ENCODE measurements around the gene KCMF1. TPM values are rescaled to one million over a fixed set of nuclear protein-coding genes. Genes with fewer than 3 reads are reported as not detected.
A peak's percentile ranks its signal among the peaks of the same experiment; 100 is the strongest.

KCMF1 gene
- total and polyA plus RNA-seq, 9 of the 15 experiments (the other 6 are each of a cell fraction or from before 2014, with no cell fraction given): 6.8 to 88.2 (median 46.5) TPM

DNA sequence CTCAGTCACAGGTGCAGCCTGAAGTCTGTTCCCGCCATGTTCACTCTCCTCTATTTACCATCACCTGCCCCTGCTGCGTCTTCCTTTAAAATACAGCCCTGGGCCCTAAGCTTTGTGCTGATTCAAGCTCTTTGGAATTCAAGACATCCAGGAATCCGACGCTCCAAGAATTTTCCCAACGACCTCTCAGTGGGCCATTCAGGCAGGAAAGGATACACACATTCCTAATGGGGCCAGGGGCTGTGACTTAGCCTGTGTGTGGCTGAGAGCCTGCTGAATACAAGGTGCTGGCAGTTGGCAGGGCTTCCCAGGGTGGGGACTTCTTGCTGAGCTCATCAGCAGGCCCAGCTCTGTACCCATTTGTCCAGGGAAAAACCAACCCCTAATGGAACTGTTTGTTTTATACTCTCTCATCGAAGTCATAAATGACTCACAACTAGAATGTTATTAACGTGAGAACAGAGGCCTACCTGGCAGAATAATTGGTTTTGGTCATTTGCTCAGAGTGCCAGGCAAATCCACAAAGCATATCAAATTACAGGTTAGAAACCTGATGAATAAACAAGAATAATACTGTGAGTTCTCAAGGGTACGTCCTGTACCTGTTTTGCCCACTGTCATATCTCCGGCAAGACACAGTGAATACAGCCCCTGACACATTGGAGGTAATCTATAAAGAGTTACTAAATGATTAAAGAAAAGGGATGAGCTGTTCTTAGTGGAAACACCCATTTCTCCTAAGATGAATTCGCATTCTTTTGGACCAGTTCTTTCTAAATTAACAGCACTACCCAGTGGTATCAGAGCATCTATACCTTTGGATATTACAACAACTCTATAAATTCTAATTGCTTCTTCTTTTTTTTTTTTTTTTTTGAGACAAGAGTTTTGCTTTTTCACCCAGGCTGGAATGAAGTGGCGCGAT, 12.6 kb upstream of the KCMF1 start:
- H3K36me3 ChIP-seq (ENCODE audit: control insufficient read depth, insufficient read depth, low read length): peaks cover 8% of the 10 kb centered on the region; the same call in 2 of the 3 replicates
- in situ Hi-C loops (cut with MboI): no loop called here
- H3K4me3 ChIP-seq: no peak overlapping the region
- no peaks in the 10 kb centered on the region for H3K9me1 ChIP-seq (ENCODE audit: control insufficient read depth, insufficient read depth, low read length)
- DNase-seq (ENCODE audit: extremely low read depth in 1 of 4, low spot score in 3 of 4) (no peak), ATAC-seq (no peak), FAIRE-seq (peak; percentile 49)
- intact Hi-C loops (cut with micrococcal nuclease): no loop called here
- H3K27me3 ChIP-seq (ENCODE audit: control insufficient read depth in 2 of 2, insufficient read depth in 2 of 2, low read length in 2 of 2): no peaks in the 10 kb centered on the region
- no peak overlapping the region for H3K9ac ChIP-seq (ENCODE audit: insufficient read depth in 1 of 2, low read depth in 2 of 2, low read length in 2 of 2)
- CTCF ChIA-PET (ENCODE audit: low intra/inter-chr PET ratio): interaction anchor here (1.0 kb wide), 1 partner anchor 13 kb away, joined by 3 read pairs; no protein-coding TSS in a partner anchor
- no peaks in the 10 kb centered on the region for H4K20me1 ChIP-seq (replicated peaks; ENCODE audit: control insufficient read depth, insufficient read depth, low read length)
- no peak overlapping the region for H3K4me2 ChIP-seq (ENCODE audit: insufficient read depth, low read length)
- H3K9me3 ChIP-seq (replicated peaks; ENCODE audit: control insufficient read depth, insufficient read depth, low read depth, low read length): no peaks in the 10 kb centered on the region
- no peaks in the 10 kb centered on the region for H3K79me2 ChIP-seq (ENCODE audit: control insufficient read depth, insufficient read depth, low read length)
- WGBS (ENCODE audit: insufficient coverage, low coverage, missing lambda C conversion rate): 72% methylated on average over 11 of the region's 12 CpGs
- no TSS peak for BruUV-seq (replicated peaks)
- 0 out of 5 replicates have a peak, but pooled peaks cover 0 to under 1% of the 10 kb centered on the region in 2 experiments for H3K4me1 ChIP-seq (replicated peaks in 1 of 2; ENCODE audit: control insufficient read depth in 2 of 2, insufficient read depth in 2 of 2, low read length in 2 of 2)
- POLR2A ChIA-PET: interaction anchor here (0.6 to 2.4 kb wide), 5 partner anchors 12 to 487 kb away, joined by 3 to 7 read pairs (median 4); no protein-coding TSS in a partner anchor
- H3K27ac ChIP-seq (ENCODE audit: extremely low read depth, low read depth, low read length): no peak overlapping the region
- H2AFZ ChIP-seq (ENCODE audit: low read depth, low read length): no peak overlapping the region
- TF ChIP-seq FOXA3 (CRISPR knock-in tag; conservative IDR thresholded peaks at IDR 0.05 in 1 of 2, IDR thresholded peaks at IDR 0.05 in 1 of 2) (no peak), FUS (optimal IDR thresholded peaks at IDR 0.05; ENCODE audit: low read depth, low read length) (no peak), MED1 (CRISPR knock-in tag; IDR thresholded peaks at IDR 0.05; ENCODE audit: borderline replicate concordance) (no peak), TCF3 (CRISPR knock-in tag; IDR thresholded peaks at IDR 0.05) (no peak)
- TF ChIP-seq, protein P1, sequence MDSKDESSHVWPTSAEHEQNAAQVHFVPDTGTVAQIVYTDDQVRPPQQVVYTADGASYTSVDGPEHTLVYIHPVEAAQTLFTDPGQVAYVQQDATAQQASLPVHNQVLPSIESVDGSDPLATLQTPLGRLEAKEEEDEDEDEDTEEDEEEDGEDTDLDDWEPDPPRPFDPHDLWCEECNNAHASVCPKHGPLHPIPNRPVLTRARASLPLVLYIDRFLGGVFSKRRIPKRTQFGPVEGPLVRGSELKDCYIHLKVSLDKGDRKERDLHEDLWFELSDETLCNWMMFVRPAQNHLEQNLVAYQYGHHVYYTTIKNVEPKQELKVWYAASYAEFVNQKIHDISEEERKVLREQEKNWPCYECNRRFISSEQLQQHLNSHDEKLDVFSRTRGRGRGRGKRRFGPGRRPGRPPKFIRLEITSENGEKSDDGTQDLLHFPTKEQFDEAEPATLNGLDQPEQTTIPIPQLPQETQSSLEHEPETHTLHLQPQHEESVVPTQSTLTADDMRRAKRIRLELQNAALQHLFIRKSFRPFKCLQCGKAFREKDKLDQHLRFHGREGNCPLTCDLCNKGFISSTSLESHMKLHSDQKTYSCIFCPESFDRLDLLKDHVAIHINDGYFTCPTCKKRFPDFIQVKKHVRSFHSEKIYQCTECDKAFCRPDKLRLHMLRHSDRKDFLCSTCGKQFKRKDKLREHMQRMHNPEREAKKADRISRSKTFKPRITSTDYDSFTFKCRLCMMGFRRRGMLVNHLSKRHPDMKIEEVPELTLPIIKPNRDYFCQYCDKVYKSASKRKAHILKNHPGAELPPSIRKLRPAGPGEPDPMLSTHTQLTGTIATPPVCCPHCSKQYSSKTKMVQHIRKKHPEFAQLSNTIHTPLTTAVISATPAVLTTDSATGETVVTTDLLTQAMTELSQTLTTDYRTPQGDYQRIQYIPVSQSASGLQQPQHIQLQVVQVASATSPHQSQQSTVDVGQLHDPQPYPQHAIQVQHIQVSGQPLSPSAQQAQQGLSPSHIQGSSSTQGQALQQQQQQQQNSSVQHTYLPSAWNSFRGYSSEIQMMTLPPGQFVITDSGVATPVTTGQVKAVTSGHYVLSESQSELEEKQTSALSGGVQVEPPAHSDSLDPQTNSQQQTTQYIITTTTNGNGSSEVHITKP (IDR thresholded peaks at IDR 0.05; ENCODE audit: partially characterized antibody): no peak
- TF ChIP-seq, protein P2, sequence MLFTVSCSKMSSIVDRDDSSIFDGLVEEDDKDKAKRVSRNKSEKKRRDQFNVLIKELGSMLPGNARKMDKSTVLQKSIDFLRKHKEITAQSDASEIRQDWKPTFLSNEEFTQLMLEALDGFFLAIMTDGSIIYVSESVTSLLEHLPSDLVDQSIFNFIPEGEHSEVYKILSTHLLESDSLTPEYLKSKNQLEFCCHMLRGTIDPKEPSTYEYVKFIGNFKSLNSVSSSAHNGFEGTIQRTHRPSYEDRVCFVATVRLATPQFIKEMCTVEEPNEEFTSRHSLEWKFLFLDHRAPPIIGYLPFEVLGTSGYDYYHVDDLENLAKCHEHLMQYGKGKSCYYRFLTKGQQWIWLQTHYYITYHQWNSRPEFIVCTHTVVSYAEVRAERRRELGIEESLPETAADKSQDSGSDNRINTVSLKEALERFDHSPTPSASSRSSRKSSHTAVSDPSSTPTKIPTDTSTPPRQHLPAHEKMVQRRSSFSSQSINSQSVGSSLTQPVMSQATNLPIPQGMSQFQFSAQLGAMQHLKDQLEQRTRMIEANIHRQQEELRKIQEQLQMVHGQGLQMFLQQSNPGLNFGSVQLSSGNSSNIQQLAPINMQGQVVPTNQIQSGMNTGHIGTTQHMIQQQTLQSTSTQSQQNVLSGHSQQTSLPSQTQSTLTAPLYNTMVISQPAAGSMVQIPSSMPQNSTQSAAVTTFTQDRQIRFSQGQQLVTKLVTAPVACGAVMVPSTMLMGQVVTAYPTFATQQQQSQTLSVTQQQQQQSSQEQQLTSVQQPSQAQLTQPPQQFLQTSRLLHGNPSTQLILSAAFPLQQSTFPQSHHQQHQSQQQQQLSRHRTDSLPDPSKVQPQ (CRISPR knock-in tag; IDR thresholded peaks at IDR 0.05; ENCODE audit: borderline replicate concordance): no peak
- TF ChIP-seq, protein P3, sequence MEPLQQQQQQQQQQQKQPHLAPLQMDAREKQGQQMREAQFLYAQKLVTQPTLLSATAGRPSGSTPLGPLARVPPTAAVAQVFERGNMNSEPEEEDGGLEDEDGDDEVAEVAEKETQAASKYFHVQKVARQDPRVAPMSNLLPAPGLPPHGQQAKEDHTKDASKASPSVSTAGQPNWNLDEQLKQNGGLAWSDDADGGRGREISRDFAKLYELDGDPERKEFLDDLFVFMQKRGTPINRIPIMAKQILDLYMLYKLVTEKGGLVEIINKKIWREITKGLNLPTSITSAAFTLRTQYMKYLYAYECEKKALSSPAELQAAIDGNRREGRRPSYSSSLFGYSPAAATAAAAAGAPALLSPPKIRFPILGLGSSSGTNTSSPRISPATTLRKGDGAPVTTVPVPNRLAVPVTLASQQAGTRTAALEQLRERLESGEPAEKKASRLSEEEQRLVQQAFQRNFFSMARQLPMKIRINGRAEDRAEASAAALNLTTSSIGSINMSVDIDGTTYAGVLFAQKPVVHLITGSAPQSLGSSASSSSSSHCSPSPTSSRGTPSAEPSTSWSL (CRISPR knock-in tag; IDR thresholded peaks at IDR 0.05; ENCODE audit: borderline replicate concordance): no peak

Measured in K562 (cell line).